GM19372 (cell line): Measurements from ENCODE around the gene NUBPL.
"Not testable (repeated sequence)": the region's sequence is repeated elsewhere in the genome, so short reads cannot be mapped to it uniquely, and the experiment has no call there.

Experiments
- ATAC-seq: cut with Tn5 transposase; IDR thresholded peaks from one replicate; pipeline ENCODE4 v1.9.1; 2021; ENCODE audit warnings: mild to moderate bottlenecking, low read depth, moderate library complexity; ENCODE audit not compliant: unreplicated experiment

The NUBPL gene

DNA sequence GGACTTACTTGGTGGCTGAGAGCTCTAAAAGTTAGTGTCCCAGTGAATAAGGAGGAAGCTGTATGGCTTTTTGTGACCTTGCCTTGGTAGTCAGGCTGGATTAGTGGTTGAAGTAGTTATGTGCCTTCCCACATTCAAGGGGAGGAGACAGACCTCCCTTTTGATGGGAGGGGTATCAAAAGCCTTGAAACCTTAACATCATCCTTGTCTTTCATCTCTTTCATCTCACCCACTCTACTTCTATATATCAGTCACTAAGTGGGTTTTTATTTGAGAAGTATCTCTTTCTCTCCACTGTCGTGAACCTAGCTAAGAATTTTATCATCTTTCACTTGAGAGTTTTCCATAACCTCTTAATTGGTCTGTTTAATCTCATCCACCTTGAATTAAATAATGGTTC is 15.7 kb downstream of the NUBPL start:
- no peak for ATAC-seq

DNA sequence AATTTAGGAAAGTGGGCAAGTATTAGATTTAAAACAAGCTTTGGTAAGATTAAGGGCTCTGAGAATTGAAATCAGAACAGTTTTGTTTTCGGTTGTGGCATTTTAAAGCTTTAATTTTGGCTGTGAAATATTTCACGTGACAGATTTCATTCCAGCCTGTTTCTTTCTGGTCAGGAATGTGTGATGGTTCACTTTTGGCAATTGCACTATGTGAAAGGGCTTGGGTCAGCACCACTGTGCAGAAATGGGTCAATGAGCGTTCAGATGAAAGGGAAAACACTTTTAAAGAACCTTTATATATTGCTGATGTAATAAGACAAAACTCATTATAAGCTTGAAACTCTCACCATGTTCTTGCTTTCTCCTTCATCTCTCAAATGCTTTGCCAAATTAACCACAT is 17.1 kb downstream of the NUBPL start:
- ATAC-seq = no peak

DNA sequence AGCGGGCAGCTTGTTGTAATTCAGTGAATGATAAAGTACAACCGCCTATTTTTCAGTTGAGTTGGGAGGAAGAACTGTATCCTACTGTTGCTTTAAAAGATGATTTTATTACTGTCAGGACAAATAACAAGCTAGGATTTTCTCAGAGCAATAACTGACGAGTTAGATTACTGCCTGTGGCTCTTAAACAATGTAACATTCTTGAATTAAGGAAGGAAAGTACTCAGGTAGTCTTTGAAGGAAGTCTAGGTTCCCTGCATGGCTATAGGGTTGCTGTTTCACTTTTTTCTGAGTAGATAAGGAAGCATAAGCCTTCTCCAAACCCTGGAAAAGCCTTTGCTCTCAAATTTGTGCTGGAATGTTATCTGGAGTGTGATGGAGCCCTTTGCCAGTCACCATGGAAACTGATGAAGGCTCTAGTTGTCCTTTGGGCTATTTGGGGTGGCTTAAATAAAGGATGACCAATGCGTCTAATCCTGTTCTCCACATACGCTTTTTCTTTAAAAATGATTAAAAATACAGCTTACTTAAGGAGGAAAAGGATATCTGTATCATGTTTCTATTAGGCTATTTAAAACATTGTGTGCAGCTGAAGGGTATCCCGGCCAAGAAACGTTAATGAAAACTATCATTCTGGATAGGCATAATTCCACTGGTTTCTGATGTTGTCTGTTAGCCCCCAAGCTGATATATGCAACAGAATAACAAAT is 17.7 kb downstream of the NUBPL start:
- no peak for ATAC-seq

DNA sequence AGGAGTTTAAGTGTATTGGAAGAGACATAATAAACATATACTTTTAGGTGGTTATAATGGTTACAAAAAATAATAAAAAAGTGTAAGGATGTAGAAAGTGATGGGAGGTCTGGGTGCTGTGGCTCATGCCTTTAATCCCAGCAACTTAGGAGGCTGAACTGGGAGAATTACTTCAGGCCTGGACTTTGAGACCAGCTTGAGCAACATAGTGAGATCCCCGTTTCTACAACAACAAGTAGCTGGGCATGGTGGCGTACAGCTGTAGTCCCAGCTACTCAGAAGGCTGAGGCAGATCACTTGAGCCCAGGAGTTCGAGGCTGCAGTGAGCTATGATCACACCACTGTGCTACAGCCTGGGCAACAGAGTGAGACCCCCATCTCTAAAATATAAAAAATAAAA is 19.0 kb downstream of the NUBPL start:
- no peak for ATAC-seq

DNA sequence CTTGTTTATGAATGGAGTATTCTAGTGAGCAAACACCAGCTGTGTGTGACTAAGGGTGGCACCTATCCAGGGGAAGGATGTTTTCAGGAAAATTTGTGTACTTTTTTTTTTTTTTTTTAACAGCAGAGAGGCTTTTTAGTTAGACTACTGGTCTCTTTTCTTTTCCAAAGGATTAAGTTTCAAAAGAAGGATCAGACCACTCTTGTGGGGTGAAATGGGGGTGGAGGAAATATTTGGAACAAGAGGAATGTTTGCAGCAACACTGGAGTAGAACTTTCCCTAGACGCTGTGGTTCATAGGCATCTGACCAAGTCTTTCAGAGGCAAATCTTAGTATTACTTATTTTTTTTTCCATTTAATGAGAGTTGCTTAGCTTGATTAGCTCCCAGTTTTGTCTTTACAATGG is 21.1 kb downstream of the NUBPL start:
- ATAC-seq = no peak

DNA sequence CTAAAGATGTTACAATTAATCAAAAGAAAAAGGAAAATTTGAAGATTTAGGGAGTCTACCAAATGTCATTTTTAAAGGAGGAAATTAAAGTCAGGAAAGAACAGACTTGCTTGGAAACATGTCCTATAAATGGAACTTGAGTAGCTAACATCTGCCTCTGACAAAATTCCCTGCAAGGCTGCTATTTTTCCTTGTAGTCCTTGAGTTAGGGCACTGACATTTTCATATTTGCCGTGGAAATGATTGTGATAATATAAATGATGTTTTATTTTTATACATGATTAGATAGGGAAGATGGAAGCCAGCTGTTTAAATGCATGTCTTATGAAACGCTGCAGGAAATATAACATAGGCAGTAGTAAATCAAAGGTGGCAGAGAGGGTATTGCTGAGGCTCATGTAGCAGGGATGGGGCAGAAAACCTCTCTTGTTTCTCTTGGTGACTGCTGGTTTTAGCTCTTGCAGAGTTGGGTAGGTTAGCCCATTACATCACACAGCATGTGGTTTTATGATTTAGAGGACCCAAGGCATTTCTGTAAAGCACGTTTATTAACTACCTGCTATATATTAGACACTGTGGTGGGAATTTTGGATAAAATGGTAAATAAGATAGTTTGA is 21.7 kb downstream of the NUBPL start:
- ATAC-seq = no peak

DNA sequence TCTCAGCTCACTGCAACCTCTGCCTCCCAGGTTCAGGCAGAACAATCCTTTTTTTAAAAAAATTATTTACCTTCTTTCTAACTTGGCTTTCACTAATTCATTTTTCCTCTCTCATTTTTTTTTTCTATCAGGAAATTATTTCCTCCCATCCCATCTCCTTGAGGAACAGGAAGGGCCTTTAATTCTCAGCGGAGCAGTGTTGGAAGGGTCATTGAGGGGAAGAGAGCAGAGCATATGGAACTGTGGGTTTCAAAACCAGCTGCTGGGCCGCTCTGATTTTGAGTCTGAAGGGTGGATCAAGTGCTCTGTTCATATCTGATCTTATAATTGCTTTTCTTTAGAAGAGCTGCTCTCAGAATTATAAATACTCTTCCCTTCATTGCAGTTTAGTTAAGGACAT is 29.0 kb downstream of the NUBPL start:
- ATAC-seq = no peak

DNA sequence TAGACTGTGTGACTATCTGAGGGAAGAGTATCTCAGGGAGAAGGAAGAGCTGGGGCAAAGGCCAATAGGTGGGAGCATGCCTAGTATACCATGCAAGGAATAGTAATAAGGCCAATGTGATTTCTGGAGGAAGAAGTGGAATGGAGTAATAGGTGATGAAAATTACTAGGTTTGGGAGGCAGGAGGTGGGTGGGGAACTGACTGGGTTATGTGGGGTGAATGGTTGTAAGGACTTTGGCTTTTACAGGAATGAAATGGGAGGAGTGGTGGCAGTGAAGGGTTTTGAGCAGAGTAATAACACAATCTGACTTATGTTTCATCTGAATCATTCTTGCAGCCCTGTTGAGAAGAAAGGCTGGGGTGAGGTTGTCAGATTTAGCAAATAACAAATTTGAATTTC is 30.9 kb downstream of the NUBPL start:
- ATAC-seq = no peak

DNA sequence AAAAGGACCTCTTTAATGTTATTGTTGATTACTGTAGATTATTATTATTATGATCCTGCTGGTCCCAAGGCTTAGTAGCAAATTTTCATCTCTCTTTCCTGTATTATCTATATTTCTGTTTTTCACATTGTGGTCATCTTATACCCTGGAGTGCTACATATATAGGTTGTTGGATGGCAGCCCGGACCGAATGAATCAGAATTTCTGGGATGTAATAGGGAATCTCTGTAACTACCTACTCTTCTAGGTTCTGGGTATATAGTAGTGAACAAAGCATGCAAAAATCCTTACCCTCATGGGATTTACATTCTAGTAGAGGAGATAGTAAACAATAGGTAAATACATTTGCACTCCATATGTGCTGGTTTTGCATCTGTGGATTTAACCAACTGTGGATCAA is 31.4 kb downstream of the NUBPL start:
- ATAC-seq = no peak

DNA sequence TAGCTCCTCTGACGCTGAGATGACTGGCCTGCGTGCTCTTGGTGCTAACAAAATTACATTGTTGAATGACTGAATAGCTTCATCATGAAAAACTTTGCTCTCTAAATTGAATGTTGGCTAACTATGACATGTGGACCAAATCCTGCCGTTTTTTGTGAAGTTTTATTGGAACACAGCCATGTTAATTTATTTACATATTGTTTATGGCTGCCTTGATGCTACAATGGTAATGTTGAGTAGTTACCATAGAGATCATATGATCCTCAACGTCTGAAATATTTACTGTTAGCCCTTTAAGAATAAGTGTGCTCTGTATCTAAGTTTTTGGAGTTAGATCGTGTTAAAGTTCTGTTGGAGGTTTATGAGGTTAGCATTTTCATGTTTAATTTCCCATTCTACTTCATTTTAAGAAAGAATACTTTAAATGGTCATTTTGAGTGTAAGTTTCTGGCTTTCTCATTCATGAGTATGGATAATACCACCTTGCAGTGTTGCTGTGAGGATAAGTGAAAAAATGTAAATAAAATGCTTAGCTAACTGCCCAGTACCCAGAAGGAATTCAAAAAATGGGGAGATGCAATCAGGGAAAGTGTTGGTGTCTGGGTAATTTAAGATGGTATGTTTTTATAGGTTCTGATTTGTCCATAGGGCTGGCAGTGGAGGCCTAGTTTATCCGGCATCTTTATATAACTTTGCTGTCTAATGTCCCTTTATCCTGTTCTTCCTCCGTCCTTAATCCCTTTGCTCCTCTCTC is 35.3 kb downstream of the NUBPL start:
- ATAC-seq = no peak

DNA sequence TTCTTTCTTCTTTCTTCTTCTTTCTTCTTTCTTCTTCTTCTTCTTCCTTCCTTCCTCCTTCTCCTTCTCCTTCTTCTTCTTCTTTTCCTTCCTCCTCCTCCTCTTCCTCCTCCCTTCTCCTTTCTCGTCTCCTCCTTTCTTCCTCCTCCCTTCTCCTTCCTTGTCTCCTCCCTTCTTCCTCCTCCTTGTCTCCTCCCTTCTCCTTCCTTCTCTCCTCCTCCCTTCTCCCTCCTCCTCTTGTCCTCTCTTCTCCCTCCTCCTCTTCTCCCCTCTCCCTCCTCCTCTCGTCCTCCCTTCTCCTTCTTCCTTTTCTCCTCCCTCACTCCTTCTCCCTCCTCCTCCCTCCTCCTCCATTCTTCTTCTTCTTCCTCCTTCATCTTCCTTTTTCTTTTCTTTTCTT is 44.5 kb downstream of the NUBPL start:
- ATAC-seq = no peak

DNA sequence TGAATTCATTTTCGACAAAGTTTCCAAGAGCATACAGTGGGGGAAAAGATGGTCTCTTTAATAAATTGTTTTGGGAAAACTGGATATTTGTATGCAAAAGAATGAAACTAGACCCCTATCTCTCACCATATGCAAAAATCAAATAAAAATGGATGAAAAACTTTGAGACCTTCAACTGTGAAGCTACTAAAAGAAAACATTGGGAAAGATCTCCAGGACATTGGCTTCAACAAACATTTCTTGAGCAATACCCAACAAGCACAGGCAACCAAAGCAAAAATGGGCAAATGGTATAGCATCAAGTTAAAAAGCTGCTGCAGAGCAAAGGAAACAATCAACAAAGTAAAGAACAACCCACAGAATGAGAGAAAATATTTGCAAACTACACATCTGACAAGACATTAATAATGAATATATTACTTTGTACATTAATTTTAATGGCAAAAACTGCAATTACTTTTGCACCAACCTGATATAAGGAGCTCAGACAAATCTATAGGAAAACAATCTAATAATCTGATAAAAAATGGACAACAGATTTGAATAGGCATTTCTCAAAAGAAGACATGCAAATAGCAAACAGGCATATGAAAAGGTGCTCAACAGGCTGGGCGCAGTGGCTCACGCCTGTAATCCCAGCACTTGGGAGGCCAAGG is 50.7 kb downstream of the NUBPL start:
- no peak for ATAC-seq

DNA sequence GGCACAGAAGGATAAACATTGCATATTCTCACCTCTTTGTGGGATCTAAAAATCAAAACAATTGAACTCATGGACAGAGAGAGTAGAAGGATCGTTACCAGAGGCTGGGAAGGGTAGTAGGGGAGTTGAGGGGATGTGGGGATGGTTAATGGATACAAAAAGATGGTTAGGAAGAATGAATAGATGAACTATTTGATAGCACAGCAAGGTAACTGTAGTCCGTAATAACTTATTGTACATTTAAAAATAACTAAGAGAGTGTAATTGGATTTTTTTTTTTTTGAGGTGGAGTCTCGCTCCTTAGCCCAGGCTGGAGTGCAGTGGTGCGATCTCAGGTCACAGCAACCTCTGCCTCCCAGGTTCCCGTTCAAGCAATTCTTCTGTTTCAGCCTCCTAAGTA is 52.0 kb downstream of the NUBPL start:
- no peak for ATAC-seq

DNA sequence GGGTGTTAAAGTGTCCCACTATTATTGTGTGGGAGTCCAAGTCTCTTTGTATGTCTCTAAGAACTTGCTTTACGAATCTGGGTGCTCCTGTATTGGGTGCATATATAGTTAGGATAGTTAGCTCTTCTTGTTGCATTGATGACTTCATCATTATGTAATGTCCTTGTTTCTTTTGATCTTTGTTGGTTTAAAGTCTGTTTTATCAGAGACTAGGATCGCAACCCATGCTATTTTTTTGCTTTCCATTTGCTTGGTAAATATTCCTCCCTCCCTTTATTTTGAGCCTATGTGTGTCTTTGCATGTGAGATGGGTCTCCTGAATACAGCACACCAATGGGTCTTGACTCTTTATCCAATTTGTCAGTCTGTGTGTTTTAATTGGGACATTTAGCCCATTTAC is 57.7 kb downstream of the NUBPL start:
- not testable (repeated sequence) for ATAC-seq

DNA sequence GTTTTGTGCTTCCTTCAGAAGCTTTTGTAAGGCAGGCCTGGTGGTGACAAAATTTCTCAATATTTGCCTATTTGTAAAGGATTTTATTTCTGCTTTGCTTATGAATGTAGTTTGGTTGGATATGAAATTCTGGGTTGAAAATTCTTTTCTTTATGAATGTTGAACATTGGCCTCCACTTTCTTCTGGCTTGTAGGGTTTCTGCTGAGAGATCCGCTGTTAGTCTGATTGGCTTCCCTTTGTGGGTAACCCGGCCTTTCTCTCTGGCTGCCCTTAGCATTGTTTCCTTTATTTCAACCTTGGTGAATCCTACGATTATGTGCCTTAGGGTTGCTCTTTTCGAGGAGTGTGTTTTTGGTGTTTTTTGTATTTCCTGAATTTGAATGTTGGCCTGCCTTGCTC is 58.2 kb downstream of the NUBPL start:
- ATAC-seq = no peak

DNA sequence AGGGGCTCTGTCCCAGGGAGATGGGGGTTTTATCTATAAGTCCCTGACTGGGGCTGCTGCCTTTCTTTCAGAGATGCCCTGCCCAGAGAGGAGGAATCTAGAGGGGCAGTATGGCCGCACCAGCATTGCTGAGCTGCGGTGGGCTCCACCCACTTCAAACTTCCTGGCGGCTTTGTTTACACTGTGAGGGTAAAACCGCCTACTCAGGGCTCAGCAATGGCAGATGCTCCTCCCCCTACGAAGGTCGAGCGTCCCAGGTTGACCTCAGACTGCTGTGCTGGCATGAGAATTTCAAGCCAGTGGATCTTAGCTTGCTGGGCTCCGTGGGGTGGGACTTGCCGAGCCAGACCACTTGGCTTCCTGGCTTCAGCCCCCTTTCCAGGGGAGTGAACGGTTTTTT is 59.7 kb downstream of the NUBPL start:
- ATAC-seq = not testable (repeated sequence)

DNA sequence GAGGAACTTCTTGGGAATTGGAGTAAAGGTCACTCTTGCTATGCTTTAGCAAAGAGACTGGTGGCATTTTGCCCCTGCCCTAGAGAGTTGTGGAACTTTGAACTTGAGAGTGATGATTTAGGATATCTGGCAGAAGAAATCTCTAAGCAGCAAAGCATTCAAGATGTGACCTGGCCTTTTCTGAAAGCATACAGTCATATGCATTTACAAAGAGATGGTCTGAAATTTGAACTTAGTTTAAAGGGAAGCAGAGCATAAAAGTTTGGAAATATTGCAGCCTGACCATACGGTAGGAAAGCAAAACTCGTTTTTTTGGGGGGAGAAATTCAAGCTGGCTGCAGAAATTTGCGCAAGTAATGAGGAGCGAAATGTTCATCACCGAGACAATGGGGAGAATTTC is 60.9 kb downstream of the NUBPL start:
- no peak for ATAC-seq

DNA sequence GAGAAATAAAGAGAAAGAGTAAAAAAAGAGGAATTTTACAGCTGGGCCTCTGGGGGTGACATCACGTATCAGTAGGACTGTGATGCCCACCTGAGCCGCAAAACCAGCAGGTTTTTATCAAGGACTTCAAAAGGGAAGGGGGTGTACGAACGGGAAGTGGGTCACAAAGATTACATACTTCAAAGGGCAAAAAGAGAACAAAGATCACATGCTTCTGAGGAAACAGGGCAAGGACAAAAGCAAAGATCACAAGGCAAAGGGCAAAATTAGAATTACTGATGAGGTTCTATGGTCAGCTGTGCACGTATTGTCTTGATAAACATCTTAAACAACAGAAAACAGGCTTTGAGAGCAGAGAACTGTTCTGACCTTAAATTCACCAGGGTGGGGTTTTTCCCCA is 91.7 kb downstream of the NUBPL start:
- ATAC-seq = not testable (repeated sequence)

DNA sequence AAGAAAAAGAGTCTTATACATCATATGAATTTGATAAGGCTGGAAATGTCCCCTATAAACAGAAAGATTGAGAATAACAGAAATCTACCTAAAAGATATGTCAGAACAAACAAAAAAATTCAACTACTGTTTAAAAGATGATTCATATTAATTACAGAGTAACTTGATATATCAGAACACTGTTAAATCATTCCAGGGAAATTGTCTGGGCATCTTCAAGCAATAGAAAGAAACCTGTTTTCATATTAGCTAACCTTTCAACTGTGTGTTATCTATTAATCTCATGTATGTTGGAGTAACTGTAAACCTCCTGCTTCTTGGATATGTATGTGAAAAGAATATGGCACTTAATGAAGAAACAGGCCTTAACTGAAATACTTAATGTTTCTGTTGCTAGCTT is 96.7 kb downstream of the NUBPL start:
- ATAC-seq = no peak

DNA sequence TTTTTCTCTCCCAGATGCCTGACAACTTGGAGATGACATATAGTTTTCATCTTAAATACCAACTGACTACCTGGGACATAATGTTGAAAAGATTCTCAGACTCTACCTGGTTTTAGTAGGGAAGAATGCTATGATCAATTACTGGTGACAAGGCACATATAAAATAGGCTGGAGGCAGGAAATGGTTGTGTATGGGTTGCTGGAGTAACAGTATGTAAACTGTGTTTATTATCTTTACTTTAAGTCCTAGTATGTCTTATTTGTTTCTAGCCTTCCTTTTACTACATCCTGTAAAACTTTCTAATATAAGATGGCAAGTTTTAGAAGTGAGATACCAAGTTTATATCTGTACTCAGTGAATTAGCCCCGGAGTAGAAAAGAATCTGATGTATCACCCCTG is 98.1 kb downstream of the NUBPL start:
- no peak for ATAC-seq

DNA sequence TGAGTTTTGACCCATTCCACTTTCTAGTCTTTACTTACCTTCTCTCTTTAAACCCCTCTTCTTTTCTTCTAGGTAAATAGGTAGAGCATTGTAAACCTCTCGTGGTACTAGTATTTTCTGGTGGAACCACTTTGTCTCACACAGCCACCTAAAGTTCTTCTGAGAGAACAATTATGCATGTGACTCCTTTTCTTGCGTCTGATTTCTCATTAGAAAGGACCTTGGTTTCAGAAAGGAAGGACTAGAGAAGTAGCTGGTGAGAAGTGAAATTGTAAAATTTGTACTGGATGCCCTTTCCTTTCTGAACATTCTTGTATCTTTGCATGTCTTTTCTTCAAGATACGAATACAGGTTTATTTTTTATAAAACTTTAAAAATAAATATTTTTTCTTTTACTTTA is 99.0 kb downstream of the NUBPL start:
- no peak for ATAC-seq
